Raji (cell line): ENCODE measurements around the gene EXD2.

Experiments
- POLR2A ChIP-seq: IDR thresholded peaks from 2 replicates; pipeline ENCODE4 v1.6.1; 2011; ENCODE audit warnings: low read depth, low read length, control low read depth; ENCODE audit not compliant: insufficient read depth

Gene EXD2

DNA sequence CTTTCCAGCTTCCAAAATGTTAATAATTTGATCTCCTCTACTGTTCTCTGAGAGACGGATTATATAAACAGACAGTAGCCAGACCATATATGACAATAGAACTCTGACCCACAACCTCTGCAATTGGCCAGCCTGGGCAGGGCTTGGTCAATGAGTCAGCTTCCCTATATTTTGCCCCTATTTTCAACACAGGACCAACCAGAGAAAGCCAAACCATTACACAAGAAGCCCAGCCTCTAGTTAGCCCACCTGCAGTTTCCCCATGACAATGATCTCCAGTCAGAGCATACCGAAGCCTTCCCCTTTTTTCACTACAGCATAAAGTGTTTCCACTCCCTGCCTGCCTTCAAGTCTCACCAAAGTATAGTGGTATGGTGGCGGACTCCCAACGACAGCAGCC lies 7.6 kb upstream of the EXD2 start:
- TF ChIP-seq POLR2A: no peak

DNA sequence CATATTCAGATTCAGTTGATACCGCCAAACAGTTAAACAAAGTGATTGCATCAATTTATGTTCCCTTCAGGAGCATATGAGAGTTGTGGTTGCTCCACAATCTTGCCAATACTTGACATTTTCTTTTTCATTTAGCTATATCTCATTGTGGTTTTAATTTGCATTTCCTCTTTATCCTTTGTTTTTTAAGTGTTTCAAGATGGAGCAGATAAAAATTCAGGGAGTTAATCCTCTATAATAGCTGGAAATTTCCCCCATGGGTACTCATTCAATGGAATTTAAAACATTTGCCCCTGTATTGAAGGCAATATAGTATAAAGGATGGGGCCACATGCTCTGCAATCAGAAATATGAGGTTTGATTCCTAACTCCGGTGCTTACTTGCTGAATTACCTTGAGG lies 1.1 kb upstream of the EXD2 start:
- no peak for TF ChIP-seq POLR2A

DNA sequence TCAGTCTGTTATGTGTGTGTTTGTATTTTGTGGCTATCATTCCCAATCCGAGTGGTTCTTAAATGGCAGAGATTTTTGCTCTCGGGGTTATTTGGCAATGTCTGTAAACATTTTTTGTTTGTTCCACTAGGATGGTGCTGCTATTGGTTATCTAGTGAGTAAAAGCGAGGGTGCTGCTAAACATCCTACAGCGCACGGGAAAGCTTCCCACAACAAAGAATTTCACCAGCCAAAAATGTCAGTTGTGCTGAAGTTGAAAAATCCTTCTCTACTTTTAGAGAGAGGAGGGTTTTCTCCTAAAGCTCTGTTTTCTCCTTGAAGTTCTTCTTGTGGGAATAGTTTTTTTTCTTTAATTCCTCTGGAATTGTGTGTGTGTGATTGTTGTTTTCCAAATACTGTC lies 2.4 kb downstream of the EXD2 start:
- TF ChIP-seq POLR2A: no peak

DNA sequence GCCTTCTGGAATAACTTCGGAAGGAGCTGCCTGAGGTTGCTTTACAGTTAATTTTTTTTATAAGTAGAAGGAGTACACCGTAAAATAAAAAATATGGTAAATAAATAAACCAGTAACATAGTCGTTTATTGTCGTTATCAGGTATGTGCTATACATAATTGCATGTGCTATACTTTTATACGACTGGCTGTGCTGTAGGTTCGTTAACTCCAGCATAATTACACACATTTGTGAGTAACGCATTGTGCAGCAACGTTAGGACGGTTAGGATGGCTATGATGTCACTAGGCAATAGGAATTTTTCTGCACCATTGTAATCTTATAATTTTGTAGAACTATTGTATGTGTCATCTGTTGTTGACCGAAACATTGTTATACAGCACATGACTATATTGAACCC lies 8.5 kb downstream of the EXD2 start:
- no peak for TF ChIP-seq POLR2A

DNA sequence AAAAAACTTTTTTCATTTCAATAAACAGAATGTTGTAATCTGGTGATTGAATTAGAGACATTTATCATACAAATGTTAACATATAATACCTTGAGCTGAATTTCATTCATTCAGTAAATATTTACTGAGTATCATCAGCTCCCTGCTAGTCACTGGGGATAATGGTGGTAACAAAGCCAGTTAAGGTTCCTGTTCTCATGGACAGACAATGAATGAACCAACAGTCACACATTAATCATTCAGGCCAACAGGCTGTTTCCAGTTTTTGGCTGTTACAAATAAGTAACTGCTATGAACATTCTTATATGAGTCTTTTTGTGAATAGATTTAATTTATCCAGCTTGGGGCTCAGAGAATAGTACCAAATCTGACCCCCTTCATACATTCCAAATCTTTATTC lies 13.5 kb downstream of the EXD2 start:
- no peak for TF ChIP-seq POLR2A

GRCh38 chr14:69207435-69208041 lies 16.2 kb downstream of the EXD2 start:
- no peak for TF ChIP-seq POLR2A

DNA sequence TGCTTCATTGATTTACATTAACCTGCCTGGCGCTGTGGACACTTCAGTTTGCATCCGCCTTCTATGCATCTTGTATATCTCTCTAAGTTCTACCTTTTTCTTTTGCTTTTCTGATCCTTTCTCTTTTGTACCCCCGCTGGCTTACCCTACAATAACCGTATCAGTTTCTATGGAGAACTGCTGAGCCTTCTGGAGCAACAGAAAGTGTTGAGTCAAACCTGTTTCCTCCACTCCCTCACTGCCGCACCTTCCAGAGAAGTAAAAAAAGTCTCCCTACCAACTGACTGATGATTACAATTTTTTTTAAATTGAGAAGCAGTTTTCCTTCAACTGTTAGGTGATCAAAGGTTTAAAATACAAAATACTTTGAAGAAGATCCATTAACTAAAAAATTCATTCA lies 17.4 kb downstream of the EXD2 start:
- no peak for TF ChIP-seq POLR2A

- TF ChIP-seq POLR2A: no peak
These were observed 23.1 kb downstream of the EXD2 start for GRCh38 chr14:69214393-69214792.

GRCh38 chr14:69224946-69225345 lies 33.6 kb downstream of the EXD2 start:
- no peak for TF ChIP-seq POLR2A

DNA sequence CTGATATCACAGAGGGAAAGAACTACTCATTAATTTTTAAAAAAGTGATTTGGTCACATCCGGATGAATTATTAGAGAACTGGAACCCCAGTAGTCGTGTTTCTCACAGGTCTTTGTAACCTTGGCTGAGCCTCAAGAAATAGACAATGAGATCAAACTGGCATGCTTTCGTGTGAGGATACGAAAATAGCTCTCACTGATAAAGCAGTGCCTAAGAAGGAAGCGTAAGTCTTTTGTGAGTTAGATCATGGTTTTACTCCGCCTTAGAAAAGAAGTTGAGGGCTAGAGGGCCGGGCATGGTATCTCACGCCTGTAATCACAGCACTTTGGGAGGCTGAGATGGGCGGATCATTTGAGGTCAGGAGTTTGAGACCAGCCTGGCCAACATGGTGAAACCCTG lies 34.9 kb downstream of the EXD2 start:
- TF ChIP-seq POLR2A: no peak

GRCh38 chr14:69226736-69227135 lies 35.4 kb downstream of the EXD2 start:
- no peak for TF ChIP-seq POLR2A

DNA sequence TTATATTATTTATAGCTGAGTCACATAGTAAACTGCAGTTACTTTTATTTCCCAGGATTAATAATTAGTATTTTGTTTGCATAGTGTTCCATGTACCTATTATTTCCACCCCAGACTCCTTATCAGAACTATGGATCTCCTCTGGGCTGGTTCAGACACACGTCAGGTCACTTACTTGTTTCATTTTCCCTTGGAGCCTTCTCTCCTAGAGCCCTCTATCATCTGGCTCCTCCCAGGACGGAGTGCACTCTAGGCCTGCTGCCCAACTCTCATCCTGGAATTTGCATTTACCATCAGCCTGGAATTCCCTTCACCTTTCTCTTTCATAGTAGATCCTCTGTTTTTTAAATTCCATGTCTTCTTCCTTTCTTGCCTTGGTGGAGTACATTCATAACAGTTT lies 40.2 kb downstream of the EXD2 start:
- no peak for TF ChIP-seq POLR2A

- TF ChIP-seq POLR2A: no peak
These were observed 41.1 kb downstream of the EXD2 start for GRCh38 chr14:69232388-69232787.

DNA sequence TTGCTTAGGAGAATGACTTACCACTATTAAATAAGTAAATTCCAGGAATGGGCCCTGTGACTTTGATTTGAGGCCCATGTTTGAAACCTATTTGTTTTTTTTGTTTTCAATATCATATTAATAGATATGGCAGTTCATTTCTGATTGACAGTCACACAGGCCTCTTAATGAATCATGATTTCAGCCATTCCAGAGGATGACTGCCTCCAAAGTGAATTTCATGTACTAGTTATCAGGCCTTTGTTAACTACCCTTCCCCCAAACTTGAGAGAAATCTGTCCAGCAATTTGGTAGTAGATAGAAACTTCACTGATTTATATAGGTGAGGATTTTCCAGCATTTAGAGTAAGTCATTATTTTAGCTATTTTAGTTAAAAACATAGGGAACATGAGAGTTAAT lies 42.8 kb downstream of the EXD2 start:
- TF ChIP-seq POLR2A: no peak

DNA sequence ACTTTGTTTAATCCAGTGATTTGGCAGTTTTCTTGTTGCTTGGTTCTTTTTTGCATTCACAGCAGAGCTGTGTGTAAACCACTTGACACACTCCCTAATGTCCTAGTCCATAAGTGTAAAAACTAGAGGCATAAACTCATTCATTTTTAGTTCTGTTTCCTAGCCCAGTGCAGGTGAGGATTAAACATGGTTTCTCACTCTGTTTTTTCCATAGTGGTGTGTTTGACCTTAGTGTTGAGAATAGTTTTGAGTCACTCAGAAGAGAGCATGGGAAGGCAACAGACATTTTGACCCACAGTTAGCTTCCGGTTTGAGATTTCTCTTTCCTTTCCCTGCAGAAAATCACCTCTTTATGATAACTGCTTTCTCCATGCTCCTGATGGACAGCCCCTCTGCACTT lies 44.4 kb downstream of the EXD2 start:
- no peak for TF ChIP-seq POLR2A

GRCh38 chr14:69237142-69237541 lies 45.8 kb downstream of the EXD2 start:
- TF ChIP-seq POLR2A: no peak

DNA sequence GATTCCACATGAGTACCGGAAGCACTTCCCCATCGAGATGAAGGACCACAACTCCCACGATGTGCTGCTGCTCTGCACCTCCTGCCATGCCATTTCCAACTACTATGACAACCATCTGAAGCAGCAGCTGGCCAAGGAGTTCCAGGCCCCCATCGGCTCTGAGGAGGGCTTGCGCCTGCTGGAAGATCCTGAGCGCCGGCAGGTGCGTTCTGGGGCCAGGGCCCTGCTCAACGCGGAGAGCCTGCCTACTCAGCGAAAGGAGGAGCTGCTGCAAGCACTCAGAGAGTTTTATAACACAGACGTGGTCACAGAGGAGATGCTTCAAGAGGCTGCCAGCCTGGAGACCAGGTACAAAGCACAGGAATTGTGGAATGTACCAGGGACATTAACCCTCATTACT lies 46.3 kb downstream of the EXD2 start:
- no peak for TF ChIP-seq POLR2A
